Liver (tissue), 3 donors: Measurements from ENCODE around the gene ZNF440.

Experiments used
- RXRA ChIP-seq, 2 donors: IDR thresholded peaks; 2 replicates each; pipeline ENCODE4 v1.6.1; 2017 to 2018; ENCODE audit warnings: antibody characterized with exemption in 2 of 2, mild to moderate bottlenecking in 1 of 2
- TAF1 ChIP-seq: conservative IDR thresholded peaks from 2 replicates; pipeline ENCODE4 v1.6.1; 2016; ENCODE audit warnings: antibody characterized with exemption, mild to moderate bottlenecking
- YY1 ChIP-seq: IDR thresholded peaks from 2 replicates; pipeline ENCODE4 v1.6.1; 2016; ENCODE audit warnings: antibody characterized with exemption, mild to moderate bottlenecking
- TF ChIP-seq, protein P1 (sequence below): fragments of 150-350 bp; IDR thresholded peaks from 2 replicates; pipeline ENCODE4 v1.5.1; 2017; ENCODE audit warnings: improper control_type of control experiment, low read depth, low read length; ENCODE audit not compliant: missing input control
- TF ChIP-seq, protein P2 (sequence below): IDR thresholded peaks from 2 replicates; pipeline ENCODE4 v1.6.1; 2016; ENCODE audit warnings: antibody characterized with exemption
- donor health status: healthy.
- donor health status: healthy.

DNA sequence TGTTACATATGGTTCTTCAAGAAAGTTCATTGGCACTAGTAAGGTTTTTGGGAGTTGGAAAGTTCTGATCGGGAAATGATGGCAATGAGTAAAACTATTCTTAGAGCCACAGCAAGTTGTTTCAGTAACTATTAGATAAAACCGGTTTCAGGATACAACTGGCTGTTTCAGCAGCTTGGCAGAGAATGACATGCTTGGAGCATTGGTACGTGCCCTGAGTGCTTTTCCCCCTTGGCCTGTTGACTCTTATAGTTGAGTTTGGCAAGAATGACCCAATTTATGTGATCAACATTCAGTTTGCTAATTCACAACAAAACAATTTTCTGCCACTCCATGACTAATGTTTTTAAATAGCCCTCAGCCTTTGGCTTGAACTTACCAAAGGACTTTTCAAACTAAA lies 26.5 kb upstream of the ZNF440 start:
- TF ChIP-seq YY1 (no peak), TAF1 (no peak), RXRA (IDR thresholded peaks at IDR 0.05) (no peak)
- TF ChIP-seq, protein P1, sequence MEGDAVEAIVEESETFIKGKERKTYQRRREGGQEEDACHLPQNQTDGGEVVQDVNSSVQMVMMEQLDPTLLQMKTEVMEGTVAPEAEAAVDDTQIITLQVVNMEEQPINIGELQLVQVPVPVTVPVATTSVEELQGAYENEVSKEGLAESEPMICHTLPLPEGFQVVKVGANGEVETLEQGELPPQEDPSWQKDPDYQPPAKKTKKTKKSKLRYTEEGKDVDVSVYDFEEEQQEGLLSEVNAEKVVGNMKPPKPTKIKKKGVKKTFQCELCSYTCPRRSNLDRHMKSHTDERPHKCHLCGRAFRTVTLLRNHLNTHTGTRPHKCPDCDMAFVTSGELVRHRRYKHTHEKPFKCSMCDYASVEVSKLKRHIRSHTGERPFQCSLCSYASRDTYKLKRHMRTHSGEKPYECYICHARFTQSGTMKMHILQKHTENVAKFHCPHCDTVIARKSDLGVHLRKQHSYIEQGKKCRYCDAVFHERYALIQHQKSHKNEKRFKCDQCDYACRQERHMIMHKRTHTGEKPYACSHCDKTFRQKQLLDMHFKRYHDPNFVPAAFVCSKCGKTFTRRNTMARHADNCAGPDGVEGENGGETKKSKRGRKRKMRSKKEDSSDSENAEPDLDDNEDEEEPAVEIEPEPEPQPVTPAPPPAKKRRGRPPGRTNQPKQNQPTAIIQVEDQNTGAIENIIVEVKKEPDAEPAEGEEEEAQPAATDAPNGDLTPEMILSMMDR: no peak
- TF ChIP-seq, protein P2, sequence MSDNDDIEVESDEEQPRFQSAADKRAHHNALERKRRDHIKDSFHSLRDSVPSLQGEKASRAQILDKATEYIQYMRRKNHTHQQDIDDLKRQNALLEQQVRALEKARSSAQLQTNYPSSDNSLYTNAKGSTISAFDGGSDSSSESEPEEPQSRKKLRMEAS: no peak
